Measurements from ENCODE around the gene DCUN1D2.
"Not testable (repeated sequence)": the region's sequence is repeated elsewhere in the genome, so short reads cannot be mapped to it uniquely, and the experiment has no call there.

Gene DCUN1D2

DNA sequence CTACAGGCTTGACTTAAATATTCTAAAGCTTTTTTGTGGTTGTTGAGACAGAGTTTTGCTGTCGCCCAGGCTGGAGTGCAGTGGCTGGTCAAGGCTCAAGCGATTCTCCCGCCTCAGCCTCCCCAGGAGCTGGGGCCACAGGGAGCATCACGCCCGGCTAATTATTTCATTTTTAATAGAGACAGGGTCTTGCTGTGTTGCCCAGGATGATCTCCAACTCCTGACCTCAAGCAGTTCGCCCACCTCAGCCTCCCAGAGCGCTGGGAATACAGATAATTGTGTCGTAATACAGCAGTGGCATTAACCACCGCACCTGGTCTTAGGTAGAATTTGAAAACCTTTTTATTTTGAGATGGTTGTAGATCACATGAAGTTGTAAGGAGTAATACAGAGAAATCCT lies 1.5 kb upstream of the DCUN1D2 start:
- in situ Hi-C loops (cut with MboI; ENCODE audit: low sequenced_read_pairs) = no loop called here

DNA sequence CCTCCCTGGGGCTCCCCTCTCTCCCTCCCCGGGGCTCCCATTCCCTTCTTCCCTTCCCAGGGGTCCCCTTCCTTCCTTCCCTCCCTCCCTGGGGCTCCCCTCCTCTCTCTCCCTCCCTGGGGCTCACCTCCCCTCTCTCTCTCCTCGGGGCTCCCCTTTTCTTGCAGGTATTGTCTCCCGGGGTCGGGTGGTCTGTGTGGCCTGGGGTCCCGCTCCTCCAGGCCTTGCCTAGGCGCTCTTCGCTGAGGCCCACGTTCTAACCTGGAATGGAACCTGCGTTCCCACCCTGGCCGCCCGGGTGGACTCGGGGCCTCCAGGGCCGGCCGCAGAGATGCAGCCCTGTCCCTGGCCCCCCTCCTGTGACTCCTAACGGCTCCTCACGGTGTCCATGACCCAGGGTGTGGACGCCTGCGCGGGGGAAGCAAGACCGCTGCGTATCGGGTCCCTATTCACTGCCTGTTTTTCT lies 940 bp upstream of the DCUN1D2 start:
- in situ Hi-C loops (cut with MboI; ENCODE audit: low sequenced_read_pairs) = no loop called here

DNA sequence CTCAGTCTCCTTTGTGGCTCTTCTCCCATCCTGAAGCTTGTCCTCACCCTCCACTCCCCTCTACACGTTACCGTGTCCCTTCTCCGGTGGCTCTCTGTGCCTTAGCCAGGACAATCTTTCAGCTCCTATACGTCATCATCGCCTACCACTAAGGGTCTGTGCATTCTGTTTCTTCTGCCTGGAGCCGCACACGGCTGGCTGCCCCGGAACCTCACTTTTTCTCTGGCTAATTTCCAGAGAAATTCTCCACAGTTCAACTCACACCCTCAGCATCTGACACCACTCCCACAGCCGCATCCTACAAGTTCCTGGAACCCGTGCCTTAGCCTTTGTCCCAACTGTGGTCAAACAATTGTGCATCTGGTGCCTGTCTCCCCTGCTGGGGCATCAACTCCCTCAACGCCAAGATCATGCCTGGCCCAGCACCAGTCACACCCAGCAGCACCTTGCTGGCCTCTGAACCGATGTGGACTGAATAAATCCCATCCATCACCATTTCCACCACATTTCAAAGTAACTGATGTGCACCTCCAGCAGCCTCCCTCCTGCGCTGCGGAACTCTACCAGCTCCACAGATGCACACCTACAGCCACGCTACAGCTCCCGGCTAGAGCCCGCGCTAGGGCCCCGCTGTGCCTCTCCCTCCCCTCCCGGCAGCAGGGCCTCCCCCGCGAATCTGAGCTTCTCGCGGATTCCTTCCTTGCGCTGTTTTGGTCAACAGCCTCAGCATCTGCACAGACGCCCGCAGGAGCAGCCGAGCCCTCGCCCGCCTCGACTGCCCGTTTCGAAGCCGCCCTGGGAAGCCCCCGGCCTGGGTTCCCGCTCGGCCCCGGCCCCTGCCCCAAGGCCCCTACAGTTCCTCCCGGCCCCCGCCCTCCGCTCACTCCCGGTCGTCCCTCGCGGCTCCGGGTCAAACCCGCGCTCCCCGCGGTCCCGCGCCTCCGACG lies 689 bp downstream of the DCUN1D2 start:
- in situ Hi-C loops (cut with MboI; ENCODE audit: low sequenced_read_pairs) = no loop called here

DNA sequence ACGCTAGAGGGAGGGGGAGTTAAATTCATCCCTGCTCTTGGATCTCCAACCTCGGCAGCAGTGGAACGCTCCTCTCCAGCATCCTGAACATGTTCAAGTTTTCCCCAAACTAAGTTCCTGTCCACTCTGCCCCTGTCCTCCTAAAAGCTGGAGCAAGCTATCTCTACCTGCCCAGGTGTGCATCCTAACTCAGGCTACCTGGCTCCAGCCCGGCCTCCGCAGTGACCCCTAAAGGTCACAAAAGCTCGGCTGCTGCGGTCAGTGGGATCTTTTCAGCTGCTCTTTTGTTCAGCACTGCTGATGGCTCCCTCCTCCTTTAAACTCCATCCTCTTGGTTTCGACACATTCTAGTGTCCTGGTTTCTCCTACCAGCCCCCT lies 1.4 kb downstream of the DCUN1D2 start:
- in situ Hi-C loops (cut with MboI; ENCODE audit: low sequenced_read_pairs) = no loop called here

DNA sequence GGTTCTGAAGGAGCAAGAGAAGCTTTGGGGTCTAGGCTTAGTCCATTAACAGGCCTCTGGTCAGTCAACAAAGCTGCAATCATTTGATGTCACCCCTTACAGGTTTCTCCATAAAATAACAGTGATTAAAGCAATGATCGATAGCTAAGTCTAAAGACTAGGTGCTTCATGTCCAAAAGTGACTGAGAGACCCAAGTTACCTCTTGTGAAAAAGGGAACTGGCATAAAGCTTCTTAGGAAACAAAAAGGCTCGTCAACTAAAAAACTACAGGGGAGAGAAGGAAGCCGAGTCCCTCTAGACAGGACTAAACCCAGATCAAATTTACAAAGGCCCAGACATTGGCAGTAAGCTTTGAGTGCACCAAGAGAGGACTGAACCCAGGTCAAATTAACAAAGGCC lies 2.2 kb downstream of the DCUN1D2 start:
- in situ Hi-C loops (cut with MboI; ENCODE audit: low sequenced_read_pairs) = no loop called here

DNA sequence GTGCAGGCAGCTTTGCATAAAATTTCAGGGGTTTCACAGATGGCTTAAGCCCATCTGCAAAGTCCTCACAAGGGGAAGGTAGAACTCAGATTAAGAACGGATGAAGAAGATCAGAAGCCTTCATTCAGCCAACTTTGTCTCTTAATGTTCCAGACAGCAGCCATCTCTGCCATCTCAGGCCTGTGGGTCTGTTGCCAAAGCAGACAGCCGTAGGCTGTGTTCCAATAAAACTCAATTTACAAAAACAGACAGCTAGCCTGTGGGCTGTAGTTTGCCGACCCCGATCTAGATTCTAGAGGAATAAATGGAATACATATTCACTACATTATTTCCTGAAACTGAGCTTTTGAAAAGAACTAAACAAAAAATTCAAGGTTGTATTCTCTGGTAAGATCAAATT lies 3.8 kb downstream of the DCUN1D2 start:
- in situ Hi-C loops (cut with MboI; ENCODE audit: low sequenced_read_pairs) = no loop called here

DNA sequence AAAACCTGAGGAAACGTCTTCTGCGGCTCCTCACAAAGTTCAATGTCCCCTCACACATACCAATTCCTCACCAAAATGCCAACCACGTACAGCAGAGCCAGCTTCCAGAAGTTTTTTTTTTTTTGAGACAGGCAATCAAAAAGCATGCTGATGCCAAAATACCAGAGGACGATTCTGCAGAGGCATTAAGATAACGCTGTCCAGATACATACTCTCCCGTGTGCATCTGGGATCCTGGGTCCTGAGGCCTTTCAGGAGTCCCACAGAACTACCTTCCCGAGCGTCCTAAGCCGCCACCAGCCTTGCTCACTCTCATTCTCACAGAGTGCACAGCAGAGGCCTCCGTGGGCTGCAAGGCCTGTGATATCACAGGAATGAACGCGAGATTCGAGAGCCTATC lies 5.0 kb downstream of the DCUN1D2 start:
- in situ Hi-C loops (cut with MboI; ENCODE audit: low sequenced_read_pairs) = no loop called here

DNA sequence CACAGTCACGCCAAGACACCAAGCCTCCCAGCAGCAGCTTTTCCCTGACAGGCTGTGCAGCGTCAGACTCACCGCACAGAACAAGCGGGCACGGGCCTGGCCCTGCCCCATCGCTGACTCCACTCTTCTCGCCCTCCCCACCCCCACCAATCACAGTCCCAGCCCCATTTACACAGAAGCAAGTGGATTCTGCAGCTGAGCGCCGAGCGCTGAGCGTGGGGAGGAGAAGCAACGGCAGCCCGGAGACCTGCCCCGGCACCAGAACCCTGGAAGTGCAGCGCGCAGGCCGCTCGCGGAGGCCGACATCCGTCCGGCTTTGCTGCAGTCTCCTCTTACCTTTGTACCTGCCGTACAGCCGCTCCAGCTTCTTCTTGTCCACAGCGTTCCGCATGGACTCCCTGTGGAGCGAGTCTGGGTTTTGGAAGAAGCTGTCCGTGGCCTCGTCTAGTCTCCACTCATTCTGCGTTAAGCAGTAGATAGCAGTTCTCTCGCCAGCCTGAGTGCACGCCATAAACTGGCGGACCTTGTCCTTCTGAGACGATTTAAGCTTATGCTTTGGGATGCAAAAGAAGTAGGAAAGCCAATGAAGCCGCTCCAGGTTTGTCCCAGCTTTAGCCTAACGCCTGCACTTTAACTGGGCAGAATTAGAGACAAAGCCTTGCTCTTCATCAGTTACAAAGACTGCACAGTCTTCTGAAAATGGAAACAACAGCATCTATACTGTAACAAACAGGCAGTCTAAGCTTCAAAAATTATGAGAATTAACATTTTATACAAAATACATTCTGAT lies 6.8 kb downstream of the DCUN1D2 start:
- in situ Hi-C loops (cut with MboI; ENCODE audit: low sequenced_read_pairs) = no loop called here

DNA sequence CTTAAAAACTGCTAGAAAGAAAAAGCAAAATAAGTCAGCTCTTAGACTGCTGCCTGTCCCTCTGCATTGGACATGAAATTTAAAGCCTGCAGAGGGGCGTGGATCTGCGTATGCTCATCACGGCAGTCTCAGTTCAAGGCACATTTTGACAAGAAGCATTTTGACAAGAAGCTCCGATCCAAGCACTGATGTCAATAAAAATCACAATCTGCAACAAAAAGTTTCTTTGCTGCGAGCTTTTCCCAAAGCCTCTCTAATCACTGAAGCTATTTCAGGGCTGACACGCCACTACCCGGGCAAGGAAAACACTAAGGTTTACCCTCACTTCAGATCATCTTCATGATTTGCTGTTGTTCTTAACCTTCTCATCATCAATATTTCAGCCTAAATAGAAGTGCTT lies 7.4 kb downstream of the DCUN1D2 start:
- in situ Hi-C loops (cut with MboI; ENCODE audit: low sequenced_read_pairs) = no loop called here

DNA sequence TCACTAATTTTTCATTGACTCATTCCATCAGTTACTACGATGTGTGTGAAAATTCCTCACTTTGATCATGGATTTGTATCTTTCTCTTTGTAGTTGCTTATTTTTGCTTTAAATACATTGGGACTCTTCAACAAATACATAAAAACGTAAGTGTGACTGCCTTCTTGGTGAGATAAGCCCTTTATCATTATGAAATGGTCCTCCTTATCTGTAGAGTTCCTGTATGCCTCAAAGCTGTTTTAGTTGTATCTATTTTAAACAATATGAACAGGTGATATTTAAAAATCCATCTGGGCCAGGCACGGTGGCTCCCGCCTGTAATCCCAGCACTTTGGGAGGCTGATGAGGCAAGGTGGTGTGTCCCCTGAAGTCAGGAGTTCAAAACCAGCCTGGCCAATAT lies 11.3 kb downstream of the DCUN1D2 start:
- in situ Hi-C loops (cut with MboI; ENCODE audit: low sequenced_read_pairs) = no loop called here

DNA sequence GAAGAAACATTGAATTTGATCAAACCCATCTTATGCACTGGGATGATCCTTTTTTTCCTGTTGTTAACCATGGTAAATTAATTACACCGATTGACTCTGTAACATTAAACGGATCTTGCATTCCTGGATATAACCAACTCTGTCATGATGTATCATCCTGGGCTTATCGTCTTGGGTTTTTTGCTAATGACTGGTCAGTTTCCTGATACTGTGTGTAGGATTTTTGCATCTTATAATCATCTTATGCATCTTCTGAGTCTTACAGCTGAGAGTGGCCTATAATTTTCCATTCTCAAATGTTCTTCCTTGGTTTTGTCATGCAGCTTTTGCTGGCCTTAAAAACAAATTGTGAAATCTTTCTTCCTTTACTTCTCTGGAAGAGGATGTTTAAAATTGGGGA lies 12.8 kb downstream of the DCUN1D2 start:
- in situ Hi-C loops (cut with MboI; ENCODE audit: low sequenced_read_pairs) = no loop called here

DNA sequence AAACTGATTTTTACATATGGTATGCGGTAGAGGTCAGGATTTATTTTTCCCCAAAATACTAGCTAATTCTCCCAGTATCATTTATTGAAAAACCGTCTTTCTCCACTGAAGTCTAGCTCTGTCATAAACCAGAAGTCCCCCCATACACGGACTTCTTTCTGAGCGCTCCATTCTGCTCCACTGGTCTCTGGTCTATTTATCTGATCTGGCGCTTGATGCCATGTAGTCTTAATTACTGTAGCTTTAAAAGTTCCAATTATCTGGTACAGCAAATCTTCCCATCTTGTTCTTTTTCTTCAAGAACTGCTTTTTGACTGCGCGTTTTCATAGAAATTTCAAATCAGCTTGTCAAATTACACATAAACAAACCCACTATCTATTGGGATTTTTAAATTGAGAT lies 13.7 kb downstream of the DCUN1D2 start:
- in situ Hi-C loops (cut with MboI; ENCODE audit: low sequenced_read_pairs) = no loop called here

DNA sequence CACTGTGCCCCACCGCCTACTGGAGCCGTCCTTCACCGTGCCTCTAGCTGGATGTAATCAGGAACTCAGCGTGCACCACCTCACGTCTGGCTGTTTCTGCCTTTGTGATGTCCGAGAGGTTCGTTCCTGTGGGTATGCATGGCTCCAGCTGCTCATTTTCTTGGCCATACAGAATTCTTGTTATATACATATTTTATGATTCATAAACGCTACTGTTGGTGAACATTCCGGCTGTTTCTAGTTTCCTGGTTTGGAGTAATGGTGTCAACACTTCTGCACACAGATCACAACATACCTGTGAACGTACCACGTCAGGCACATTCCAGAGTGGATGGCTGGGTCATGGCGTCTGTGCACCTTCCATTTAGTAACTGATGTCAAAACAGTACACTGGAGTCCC lies 14.6 kb downstream of the DCUN1D2 start:
- in situ Hi-C loops (cut with MboI; ENCODE audit: low sequenced_read_pairs) = no loop called here

DNA sequence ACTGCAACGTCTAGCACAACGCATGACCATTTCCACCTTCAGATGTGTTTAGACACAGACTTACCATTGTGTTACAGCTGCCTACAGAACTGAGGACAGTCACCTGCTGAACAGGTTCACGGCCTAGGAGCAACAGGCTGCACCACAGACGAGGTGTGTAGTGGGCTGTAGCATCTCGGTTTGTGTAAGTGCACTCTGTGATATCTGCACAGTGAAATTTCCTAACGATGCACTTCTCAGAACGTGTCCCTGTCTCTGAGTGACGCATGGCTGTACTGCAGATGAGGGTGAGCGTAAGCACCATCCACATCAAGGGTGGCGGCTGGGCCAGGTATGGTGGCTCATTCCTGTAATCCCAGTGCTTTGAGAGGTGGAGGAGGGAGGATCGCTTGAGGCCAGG lies 15.2 kb downstream of the DCUN1D2 start:
- in situ Hi-C loops (cut with MboI; ENCODE audit: low sequenced_read_pairs) = no loop called here

DNA sequence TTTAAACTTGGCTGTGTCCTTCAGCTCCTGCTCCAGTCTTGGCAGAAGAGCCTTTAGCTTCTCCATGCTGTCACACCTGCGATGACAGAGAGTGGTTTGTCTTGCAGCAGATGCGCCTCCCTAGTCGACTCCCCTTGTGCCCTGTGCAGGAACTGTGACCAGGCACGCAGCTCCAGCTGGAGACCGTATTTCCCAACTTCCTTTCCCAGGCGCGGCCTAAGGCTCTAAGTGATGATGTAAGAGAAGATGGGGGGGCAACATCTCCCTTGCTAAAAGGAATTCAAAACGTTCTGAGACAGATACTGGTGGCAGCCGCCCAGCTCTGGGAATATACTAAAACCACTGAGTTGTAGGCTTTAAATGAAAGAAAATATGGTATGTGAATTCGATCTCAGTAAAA lies 16.3 kb downstream of the DCUN1D2 start:
- in situ Hi-C loops (cut with MboI; ENCODE audit: low sequenced_read_pairs) = no loop called here

DNA sequence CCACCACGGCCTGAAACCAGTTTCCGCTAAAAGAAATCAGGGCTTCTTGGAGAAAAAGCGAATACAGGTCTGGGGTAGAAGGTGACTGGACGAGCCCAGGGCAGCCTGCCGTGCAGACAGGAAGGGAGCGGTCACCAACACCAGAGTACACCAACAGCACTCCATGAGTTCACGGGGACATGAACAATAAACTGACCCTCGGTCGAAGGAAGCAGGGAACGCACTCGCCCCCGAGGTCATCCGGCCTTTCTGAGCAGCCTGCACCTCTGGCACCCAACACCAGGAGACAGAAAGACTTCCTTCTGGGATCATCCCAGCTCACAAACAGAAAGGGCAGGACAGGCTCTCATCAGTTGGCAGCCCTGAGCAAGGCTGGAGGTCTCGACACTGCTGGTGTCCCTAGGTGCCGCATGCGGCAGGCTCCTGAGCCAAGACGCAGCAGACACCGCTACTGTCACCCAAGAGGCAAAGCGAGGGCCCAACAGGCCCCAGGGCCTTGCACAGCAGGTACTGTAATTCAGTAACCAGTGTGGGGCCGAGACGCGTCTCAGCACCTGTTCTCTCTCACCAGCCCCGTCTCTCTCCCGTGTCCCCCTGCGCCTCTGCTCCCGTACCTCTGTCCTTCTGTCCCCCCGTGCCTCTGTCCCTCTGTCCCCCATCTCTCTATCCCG lies 18.0 kb downstream of the DCUN1D2 start:
- in situ Hi-C loops (cut with MboI; ENCODE audit: low sequenced_read_pairs) = no loop called here

DNA sequence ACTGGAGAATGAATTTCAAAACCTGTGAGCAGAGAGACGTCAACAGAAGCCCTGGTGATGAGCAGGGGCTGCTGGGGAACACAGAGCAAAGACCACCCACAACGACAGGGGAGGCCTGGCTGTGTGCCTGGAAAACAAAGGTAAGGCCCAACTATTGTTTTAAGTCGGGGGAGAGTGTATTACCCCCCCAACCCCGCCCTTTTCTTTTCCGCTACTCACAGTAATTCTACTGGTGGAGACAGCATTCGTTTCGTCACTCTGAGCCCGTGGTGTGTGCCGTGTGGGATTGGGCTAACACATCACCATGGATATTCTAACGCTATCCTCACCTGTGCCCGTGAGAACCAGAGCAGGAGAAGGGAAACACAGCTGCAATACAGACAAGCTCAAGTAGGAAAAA lies 18.7 kb downstream of the DCUN1D2 start:
- in situ Hi-C loops (cut with MboI; ENCODE audit: low sequenced_read_pairs) = no loop called here

DNA sequence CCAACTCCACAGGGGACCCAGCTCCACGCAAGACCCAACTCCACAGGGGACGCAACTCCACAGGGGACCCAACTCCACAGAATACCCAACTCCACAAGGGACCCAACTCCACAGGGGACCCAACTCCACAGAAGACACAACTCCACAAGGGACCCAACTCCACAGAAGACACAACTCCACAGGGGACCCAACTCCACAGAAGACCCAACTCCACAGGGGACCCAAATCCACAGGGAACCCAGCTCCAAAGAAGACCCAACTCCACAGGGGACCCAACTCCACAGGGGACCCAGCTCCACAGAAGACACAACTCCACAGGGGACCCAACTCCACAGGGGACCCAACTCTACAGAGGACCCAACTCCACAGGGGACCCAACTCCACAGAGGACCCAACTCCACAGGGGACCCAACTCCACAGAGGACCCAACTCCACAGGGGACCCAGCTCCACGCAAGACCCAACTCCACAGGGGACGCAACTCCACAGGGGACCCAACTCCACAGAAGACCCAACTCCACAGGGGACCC lies 19.8 kb downstream of the DCUN1D2 start:
- in situ Hi-C loops (cut with MboI; ENCODE audit: low sequenced_read_pairs) = not testable (repeated sequence)

DNA sequence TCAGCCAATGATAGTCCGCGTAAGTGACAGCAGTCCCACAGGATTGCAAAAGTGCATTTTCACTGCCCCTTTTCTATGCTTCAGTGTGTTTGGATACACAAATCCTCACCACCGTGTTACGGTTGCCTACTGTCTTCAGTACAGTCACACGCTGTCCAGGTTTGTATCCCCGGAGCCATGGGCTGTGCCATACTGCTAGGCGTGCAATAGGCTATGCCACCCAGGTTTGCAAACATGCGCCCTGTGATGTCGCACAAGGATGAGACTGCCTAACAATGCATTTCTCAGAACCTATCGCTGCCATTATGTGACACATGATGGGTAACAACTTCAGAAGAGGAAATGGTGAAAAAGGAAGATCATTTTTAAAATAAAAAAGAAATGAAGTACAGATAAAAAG lies 20.4 kb downstream of the DCUN1D2 start:
- in situ Hi-C loops (cut with MboI; ENCODE audit: low sequenced_read_pairs) = no loop called here

DNA sequence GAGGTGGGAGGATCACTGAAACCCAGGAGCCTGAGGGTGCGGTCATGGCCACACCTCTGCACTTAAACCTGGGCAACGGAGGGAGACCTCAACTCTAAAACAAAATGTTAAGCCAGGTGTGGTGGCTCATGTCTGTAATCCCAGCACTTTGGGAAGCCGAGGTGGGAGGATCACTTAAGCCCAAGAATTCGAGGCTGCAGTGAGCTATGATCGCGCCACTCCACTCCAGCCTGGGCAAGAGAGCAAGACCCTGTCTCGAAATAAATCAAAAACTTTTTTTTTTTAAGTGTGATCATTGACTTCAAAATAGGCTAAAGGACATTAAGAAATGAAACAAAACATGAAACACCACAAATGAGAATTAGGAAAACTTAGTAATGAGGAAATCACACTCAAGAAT lies 20.9 kb downstream of the DCUN1D2 start:
- in situ Hi-C loops (cut with MboI; ENCODE audit: low sequenced_read_pairs) = no loop called here

DNA sequence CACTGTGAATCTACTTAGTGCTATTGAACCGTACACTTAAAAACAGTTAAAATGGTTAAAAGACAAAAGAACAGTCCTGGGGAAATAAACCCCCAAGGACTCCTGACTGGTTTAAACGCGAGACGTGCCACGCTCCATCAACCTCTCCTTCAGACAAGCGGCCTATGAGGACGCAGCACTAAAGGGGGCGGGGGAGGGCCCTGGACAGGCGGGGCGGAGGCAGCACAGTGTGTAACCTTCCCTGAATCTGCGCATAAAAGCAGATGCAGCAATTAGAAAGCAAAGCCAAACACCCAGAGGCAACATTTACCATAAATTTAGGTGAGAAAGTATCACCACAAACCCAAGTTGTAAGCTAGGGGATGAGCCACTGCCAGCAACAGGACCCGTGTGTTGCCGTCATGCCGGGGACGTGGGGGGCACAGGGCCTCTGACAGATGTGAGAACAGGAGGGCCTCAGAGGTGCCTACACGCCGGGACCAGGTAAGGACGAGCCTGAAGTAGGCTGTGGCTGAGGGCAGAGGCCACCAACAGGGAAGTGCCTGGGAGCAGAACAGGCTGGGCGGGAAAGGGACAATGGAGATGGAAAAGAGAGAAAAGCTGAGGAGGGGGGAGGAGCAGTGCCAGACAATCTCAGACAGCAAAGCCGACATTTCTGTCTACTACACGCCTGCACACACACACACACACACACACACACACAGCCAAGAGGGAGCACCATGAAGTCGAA lies 21.9 kb downstream of the DCUN1D2 start:
- in situ Hi-C loops (cut with MboI; ENCODE audit: low sequenced_read_pairs) = no loop called here

Measured in HL-60/S4 (cell line).